HG03432 (cell line): ENCODE data around the gene ALDH18A1.
"Not testable (repeated sequence)": the region's sequence is repeated elsewhere in the genome, so short reads cannot be mapped to it uniquely, and the experiment has no call there.

Experiments used
- ATAC-seq: cut with Tn5 transposase; IDR thresholded peaks from one replicate; pipeline ENCODE4 v1.9.1; 2021; ENCODE audit warnings: mild to moderate bottlenecking, moderate library complexity; ENCODE audit not compliant: unreplicated experiment

ALDH18A1 gene

GRCh38 chr10:95656291-95657164 is at the start of gene ALDH18A1:
Gene ALDH18A1 (minus strand): TSS chr10:95656711. CDS start chr10:95653377, 3,334 bp downstream.
- peak; percentile 93 for ATAC-seq

DNA sequence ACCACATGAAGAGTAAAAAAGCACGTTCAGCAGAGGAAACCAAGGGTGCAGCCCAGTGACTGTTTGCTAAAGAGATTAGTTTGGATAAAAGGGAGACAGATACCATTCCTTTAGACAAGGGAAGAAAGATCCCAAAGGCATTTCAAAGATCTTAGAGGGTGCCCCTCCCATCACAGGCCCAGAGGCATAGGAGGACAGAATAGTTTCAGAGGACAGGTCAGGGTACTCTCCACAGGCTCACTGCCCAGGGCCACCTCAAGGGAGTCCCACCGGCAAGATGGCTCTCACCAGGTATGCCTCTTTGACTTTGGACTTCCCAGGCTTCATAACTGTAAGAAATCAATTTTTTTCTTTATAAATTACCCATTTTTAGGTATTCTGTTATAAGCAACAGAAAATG is 41.9 kb upstream of the ALDH18A1 start:
- no peak for ATAC-seq

DNA sequence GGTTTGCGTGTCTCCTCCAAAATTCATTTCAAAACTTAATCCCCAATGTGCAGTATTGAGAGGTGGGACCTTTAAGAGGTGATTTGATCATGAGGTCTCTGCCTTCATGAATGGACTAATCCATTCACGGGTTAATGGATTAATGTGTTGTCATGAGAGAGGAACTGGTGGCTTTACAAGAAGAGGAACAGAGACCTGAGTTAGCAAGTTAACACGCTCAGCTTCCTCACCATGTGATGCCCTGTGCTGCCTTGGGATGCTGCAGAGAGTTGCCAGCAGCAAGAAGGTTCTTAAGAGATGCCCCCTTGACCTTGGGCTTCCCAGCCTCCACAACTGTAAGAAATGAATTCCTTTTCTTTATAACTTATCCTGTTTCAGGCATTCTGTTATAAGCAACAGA is 40.9 kb upstream of the ALDH18A1 start:
- no peak for ATAC-seq

- ATAC-seq = no peak
These were observed 38.2 kb upstream of the ALDH18A1 start for GRCh38 chr10:95694665-95695064.

GRCh38 chr10:95693668-95694534 is 37.4 kb upstream of the ALDH18A1 start, which contains the start of gene TCTN3:
Gene TCTN3 (minus strand): TSS chr10:95693927. CDS start chr10:95693899, 28 bp downstream.
- ATAC-seq = peak; percentile 99

DNA sequence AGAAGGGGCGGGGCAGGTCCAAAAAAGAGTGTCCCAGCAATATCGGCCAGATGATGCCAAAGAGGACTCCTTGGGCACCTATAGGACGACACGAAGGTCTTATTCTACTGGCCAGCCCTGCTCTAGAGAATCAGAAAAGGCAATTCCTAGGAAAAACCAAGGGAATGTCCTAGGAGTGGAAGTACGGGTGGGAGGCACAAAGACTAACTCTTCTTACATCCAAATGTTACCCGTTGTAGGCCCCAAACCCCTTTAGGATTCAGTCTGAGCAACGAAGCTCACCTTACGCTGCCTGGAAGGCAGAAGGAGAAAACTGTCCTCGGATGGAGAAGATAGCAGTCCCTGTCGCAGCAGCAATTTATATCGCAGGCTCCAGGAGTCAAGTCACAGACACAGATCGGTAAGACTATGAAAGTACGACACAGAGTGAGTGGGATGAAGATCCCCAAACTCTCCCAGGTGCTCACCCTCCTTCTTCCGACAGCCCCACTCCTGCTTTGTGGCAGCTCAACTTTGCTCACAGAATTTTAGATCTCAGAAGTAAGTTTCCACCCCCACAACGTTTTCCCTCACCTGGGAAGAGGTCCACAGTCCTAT is 36.7 kb upstream of the ALDH18A1 start:
- ATAC-seq = no peak

- ATAC-seq = no peak
These were observed 34.8 kb upstream of the ALDH18A1 start for GRCh38 chr10:95691281-95691680.

DNA sequence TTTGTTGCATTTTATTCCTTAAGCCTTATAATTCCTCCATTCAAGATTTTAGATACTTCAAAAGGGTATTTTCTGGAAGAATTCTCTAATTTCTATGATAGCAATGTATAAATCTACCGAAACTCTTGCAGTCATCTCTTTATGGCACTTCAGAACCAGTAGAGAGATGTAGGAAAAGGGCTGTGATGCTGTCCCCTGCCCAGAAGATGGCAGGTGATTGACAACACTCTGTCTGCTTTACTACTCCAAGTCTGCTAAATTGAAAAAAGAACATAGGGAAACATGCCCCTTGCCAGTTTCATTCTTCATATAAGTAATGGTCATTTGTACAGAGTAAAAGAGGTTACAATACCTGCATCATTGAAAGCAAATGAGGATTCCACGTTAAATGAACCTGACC is 32.1 kb upstream of the ALDH18A1 start:
- ATAC-seq = no peak

DNA sequence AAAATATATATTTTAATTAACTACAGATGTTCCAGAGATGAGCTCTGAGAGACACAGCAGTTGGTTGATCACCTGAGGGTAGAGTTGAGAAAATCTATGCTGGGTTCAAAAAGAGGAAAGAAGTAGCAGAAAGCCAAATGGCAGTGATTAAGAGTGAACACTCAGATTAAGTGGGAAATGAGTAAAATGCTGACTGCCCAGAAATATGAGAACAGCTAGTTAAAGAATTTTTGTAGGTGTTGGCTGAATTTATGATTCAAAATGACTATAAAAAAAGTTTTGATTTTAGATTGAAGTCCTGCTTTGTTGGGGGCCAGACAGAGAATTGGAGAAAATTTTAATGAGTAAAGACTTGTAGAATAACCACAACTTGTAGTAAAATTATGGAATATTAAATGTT is 27.5 kb upstream of the ALDH18A1 start:
- no peak for ATAC-seq

DNA sequence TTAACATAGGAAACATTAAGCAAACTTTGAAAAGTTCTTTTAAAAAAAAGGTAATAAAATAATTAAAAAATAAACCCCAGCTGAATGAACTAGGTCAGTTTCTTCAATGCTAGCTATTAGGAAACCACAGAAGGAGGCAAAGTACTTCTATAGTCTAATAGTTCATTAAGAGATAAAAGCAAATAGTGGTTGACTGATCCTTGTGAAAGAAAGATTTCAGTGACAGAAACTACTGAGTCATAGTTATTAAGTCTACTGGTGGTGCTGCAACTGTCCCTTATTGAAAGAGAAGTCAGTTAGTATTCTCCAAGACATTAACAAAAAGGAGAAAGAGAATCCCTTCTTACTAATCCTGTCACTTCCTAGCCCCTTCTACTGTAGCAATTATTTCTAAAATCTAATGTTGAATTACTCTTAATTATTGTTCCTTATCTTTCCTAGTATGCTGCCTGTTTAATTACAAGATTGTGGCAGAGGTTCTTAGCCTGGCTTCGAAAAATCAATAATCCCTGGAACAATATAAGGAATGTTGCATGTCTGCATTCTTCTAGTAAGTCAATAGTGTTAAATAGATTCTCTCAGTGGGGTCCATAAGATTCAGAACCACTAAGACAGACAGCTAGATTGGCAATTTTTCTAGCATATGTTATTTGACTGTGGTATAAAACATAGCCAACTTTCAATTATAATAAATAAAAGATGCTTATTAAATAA is 19.0 kb upstream of the ALDH18A1 start:
- no peak for ATAC-seq

DNA sequence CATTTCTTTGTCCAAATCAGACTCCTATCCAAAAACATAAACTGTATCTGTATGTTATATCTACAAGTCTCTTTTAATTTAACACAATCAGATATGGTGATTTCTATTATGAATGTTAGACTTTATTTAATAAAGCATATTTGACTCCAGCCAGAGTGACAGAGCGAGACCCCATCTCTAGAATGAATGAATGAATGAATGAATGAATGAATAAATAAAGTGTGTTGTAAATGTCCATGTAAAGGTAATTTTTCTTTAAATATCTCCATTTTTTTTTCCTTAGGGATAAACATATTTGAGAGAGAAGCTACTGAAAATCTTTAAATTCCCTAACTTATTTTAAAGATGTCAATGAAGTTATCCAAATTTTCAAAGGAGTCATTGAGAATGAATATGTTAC is 18.1 kb upstream of the ALDH18A1 start:
- ATAC-seq = no peak

GRCh38 chr10:95672641-95673040 is 16.1 kb upstream of the ALDH18A1 start:
- ATAC-seq = not testable (repeated sequence)

GRCh38 chr10:95664543-95664942 is 8.0 kb upstream of the ALDH18A1 start:
- no peak for ATAC-seq

DNA sequence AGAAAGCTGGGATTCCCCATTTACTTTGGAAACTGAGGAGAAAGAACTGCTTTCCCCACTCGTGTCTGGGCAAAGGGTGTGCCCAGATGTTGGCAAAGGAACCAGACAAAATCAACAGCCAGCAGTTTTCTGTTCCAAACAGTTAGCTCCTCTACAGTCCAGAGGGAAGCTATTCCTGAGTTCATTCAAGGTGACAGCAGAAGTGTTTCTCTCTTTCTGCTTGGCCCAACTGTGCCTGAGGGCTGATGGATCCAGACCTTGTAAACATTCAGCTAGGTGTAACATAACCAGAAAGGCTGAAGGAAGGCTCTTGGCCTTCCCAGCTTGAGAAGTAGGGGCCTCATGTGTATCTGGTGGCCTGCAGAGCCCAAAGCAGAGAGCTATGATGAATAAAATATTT is 7.0 kb upstream of the ALDH18A1 start:
- no peak for ATAC-seq

- no peak for ATAC-seq
These were observed 5.3 kb upstream of the ALDH18A1 start for GRCh38 chr10:95661818-95662217.

DNA sequence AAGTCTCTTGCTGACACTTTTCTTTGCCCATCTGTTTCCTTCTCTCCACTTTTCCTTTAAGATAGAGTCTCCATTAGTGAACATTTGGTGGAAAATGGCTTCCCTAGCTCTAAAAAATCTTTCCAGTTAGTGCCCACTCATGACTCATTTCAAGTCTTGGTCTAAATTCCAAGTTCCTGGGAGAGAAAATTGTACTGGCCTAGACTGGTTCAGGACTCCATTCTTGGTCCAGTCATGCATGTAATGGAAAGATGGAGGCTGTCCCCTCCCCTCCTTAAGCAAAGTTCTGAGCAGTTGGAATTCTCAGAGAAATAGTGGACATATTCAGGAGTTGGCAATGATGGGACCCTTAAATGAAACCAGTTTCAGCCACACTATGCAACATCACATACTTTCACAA is 3.8 kb upstream of the ALDH18A1 start:
- no peak for ATAC-seq

DNA sequence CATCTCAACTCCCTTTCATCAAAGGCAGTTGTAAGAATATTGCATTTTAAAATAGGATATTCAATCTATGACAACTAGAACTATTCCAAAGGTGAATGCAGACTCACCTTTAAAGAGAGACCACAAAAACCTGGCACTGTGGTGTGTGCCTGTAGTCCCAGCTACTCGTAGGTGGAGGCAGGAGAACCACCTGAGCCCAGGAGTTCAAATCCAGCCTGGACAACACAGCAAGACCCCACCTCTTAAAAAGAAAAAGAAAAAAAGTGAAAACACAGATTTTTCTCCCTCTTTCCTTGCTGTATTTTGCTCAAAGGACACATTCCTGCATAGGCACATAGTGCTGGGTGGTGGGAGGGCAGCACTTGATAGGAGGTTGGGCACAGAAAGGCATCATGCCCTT is 739 bp upstream of the ALDH18A1 start:
- no peak for ATAC-seq

- peak; percentile 16 for ATAC-seq
These were observed 780 bp downstream of the ALDH18A1 start for GRCh38 chr10:95655571-95656290.

- no peak for ATAC-seq
These were observed 2.6 kb downstream of the ALDH18A1 start for GRCh38 chr10:95653895-95654294.
